K562 (cell line): ENCODE results near the gene FOCAD. TPM values are rescaled to one million over a fixed set of nuclear protein-coding genes. Genes with fewer than 3 reads are reported as not detected.

Source experiments
- ATAC-seq: fragments of 200-7000 bp; cut with Tn5 transposase; 3 replicates; pipeline ENCODE4 v1.9.1; 2020; ENCODE audit warnings: moderate library complexity
- BruUV-seq: library from RNA; stranded (reverse); fragments of 400-500 nt; replicated peaks from 2 replicates; lab custom pipeline; 2021; lab: Mats Ljungman, UMichigan
- CTCF ChIA-PET: fragments of 300-600 bp; formaldehyde crosslinking; extraction: SDS; loops from one replicate; lab custom pipeline; 2021; ENCODE audit warnings: low intra/inter-chr PET ratio; lab: Yijun Ruan, JAX
- POLR2A ChIA-PET: fragments of 300-600, 350-650 bp; sonication (Branson Sonifier 250); formaldehyde crosslinking; extraction: SDS; loops from one replicate; lab custom pipeline; 2021; ENCODE audit warnings: antibody characterized with exemption, inconsistent platforms; lab: Yijun Ruan, JAX
- DNase-seq, 4 experiments: peaks; one replicate each; pipeline versions ENCODE4 v3.0.0 to v3.0.0-alpha.2; 2011 to 2018; ENCODE audit warnings: low spot score in 3 of 4, mixed read lengths in 3 of 4; ENCODE audit errors: extremely low read depth in 1 of 4
- FAIRE-seq: peaks from 2 replicates; lab custom pipeline; 2011; peaks lifted over from hg19 to GRCh38; lab: Jason Lieb, UNC
- H2AFZ ChIP-seq: 2 replicates; pipeline ENCODE4 v1.6.0; 2011; ENCODE audit warnings: low read depth, low read length, control low read depth, inconsistent platforms
- H3K27ac ChIP-seq: fragments of 200-600 bp; 3 replicates; pipeline ENCODE4 v1.8.0; 2011; ENCODE audit warnings: low read depth, mild to moderate bottlenecking, control low read depth, inconsistent platforms, low read length, moderate library complexity, mixed read lengths; ENCODE audit errors: extremely low read depth
- H3K27me3 ChIP-seq, 2 experiments: fragments of 300-600 bp in 1 of 2; 2 replicates in 1 of 2; 3 replicates in 1 of 2; pipeline versions ENCODE4 v1.6.0 to v1.8.0; 2011; ENCODE audit warnings: inconsistent platforms in 2 of 2, low read length in 2 of 2, mild to moderate bottlenecking in 1 of 2, mixed read lengths in 1 of 2, moderate library complexity in 1 of 2; ENCODE audit not compliant: control insufficient read depth in 2 of 2, insufficient read depth in 2 of 2
- H3K36me3 ChIP-seq: fragments of 300-600 bp; 3 replicates; pipeline ENCODE4 v1.8.0; 2011; ENCODE audit warnings: mild to moderate bottlenecking, low read length, inconsistent platforms; ENCODE audit not compliant: control insufficient read depth, insufficient read depth
- H3K4me1 ChIP-seq, 2 experiments: fragments of 200-600 bp in 1 of 2; replicated peaks in 1 of 2; 2 replicates in 1 of 2; 3 replicates in 1 of 2; pipeline versions ENCODE4 v1.5.1 to v1.8.0; 2011; ENCODE audit warnings: inconsistent platforms in 2 of 2, low read length in 2 of 2, mild to moderate bottlenecking in 1 of 2, mixed read lengths in 1 of 2, moderate library complexity in 1 of 2; ENCODE audit not compliant: control insufficient read depth in 2 of 2, insufficient read depth in 2 of 2
- H3K4me2 ChIP-seq: 2 replicates; pipeline ENCODE4 v1.6.1; 2011; ENCODE audit warnings: low read length, control low read depth, inconsistent platforms, mixed read lengths; ENCODE audit not compliant: insufficient read depth
- H3K4me3 ChIP-seq: fragments of 200-600 bp; sonication (generic), shearing (Covaris generic); 2 replicates; pipeline ENCODE4 v1.5.1; 2016; ENCODE audit warnings: control low read depth, inconsistent platforms
- H3K79me2 ChIP-seq: fragments of 200-600 bp; 3 replicates; pipeline ENCODE4 v1.8.0; 2011; ENCODE audit warnings: low read length, inconsistent platforms; ENCODE audit not compliant: control insufficient read depth, insufficient read depth
- H3K9ac ChIP-seq, 2 experiments: 2 replicates each; pipeline versions ENCODE4 v1.6.0 to v1.6.1; 2011; ENCODE audit warnings: low read depth in 2 of 2, low read length in 2 of 2, control low read depth in 1 of 2, inconsistent platforms in 1 of 2, mild to moderate bottlenecking in 1 of 2, mixed read lengths in 1 of 2; ENCODE audit not compliant: insufficient read depth in 1 of 2
- H3K9me1 ChIP-seq: one replicate; pipeline ENCODE4 v1.6.0; 2011; ENCODE audit warnings: inconsistent platforms, mild to moderate bottlenecking, low read length, moderate library complexity; ENCODE audit not compliant: control insufficient read depth, insufficient read depth
- H3K9me3 ChIP-seq: replicated peaks from 2 replicates; pipeline ENCODE4 v1.5.1; 2011; ENCODE audit warnings: low read depth, low read length, inconsistent platforms; ENCODE audit not compliant: control insufficient read depth, insufficient read depth
- H4K20me1 ChIP-seq: replicated peaks from 2 replicates; pipeline ENCODE4 v1.6.1; 2011; ENCODE audit warnings: low read length, inconsistent platforms, mixed read lengths; ENCODE audit not compliant: control insufficient read depth, insufficient read depth
- ARHGAP35 ChIP-seq: fragments of 450-650 bp; IDR thresholded peaks from 2 replicates; pipeline ENCODE4 v1.6.1; 2018; ENCODE audit not compliant: partially characterized antibody
- ARID3B ChIP-seq: fragments of 250-450 bp; sonication (Bioruptor Pico); IDR thresholded peaks from 2 replicates; pipeline ENCODE4 v1.4.0; 2020; ENCODE audit warnings: borderline replicate concordance
- IFI16 ChIP-seq: fragments of 250-450 bp; sonication (Bioruptor Pico); IDR thresholded peaks from 2 replicates; pipeline ENCODE4 v2.1.2; 2022; ENCODE audit warnings: mild to moderate bottlenecking, inconsistent platforms
- IRF1 ChIP-seq: sonication (generic); formaldehyde crosslinking; IDR thresholded peaks from 2 replicates; pipeline ENCODE4 v1.8.0; 2022; ENCODE audit warnings: missing genetic modification reagents, mild to moderate bottlenecking, borderline replicate concordance
- KAT7 ChIP-seq: sonication (generic); formaldehyde crosslinking; IDR thresholded peaks from 2 replicates; pipeline ENCODE4 v1.8.0; 2022; ENCODE audit warnings: missing genetic modification reagents, mild to moderate bottlenecking, borderline replicate concordance
- NUFIP1 ChIP-seq: fragments of 450-650 bp; IDR thresholded peaks from 2 replicates; pipeline ENCODE4 v1.6.1; 2018; ENCODE audit not compliant: partially characterized antibody
- TAF9B ChIP-seq: fragments of 450-650 bp; IDR thresholded peaks from 2 replicates; pipeline ENCODE4 v1.6.1; 2018; ENCODE audit warnings: mild to moderate bottlenecking; ENCODE audit not compliant: partially characterized antibody
- WHSC1 ChIP-seq: IDR thresholded peaks from one replicate; pipeline ENCODE4 v1.6.1; 2012; ENCODE audit warnings: low read length, control low read depth, inconsistent platforms
- ZFP1 ChIP-seq: fragments of 450-650 bp; formaldehyde crosslinking; IDR thresholded peaks from 2 replicates; pipeline ENCODE4 v1.4.0; 2020; ENCODE audit warnings: mild to moderate bottlenecking, mixed read lengths
- ZNF263 ChIP-seq: sonication (generic); formaldehyde crosslinking; IDR thresholded peaks from 2 replicates; pipeline ENCODE4 v1.8.0; 2022; ENCODE audit warnings: mild to moderate bottlenecking, missing genetic modification reagents, borderline replicate concordance
- WGBS: fragments of 100-300 bp; shearing (Covaris generic); methylation state at CpG from one replicate; pipeline ENCODE4 v1.1.6; 2016; ENCODE audit warnings: low coverage, mixed read lengths; ENCODE audit not compliant: insufficient coverage; ENCODE audit errors: missing lambda C conversion rate; 5-methylcytosine and 5-hydroxymethylcytosine counted together
- in situ Hi-C: fragments of 300-500 bp; cut with MboI; formaldehyde crosslinking; loops from 4 replicates; pipeline ENCODE4 v1.15.0; 2018; ENCODE audit warnings: inconsistent platforms, mixed read lengths
- intact Hi-C: fragments of 100-400 bp; cut with micrococcal nuclease; formaldehyde crosslinking; loops from 2 replicates; pipeline ENCODE4 v1.14.2; 2022
- polyA plus RNA-seq, 8 experiments: library from polyadenylated mRNA; depleted of rRNA in 4 of 8; stranded (reverse) in 5 of 8; unstranded in 3 of 8; fragments of >200 nt; fragmentation: Nextera tagmentation in 2 of 8; fragmentation: Illumina TruSeq in 1 of 8; extraction: Ambion mirVana in 2 of 8; extraction: Trizol in 1 of 8; gene quantifications; 2 replicates each; pipeline versions ENCODE4 v1.2.1 to v1.2.3, GENCODE V29; 2011 to 2014; ENCODE audit warnings: inconsistent platforms in 1 of 8, missing spikeins in 1 of 8
- total RNA-seq, 7 experiments: library from RNA; depleted of rRNA in 6 of 7; stranded (reverse); fragments of >200 nt in 6 of 7; fragmentation: Illumina TruSeq in 2 of 7; extraction: Trizol in 2 of 7; gene quantifications; 2 replicates each; pipeline versions ENCODE4 v1.2.1 to v1.2.3, GENCODE V29; 2011 to 2021; ENCODE audit warnings: low replicate concordance in 1 of 7
- TF ChIP-seq, protein P1 (sequence below): fragments of 200-800 bp; sonication (Bioruptor generic); IDR thresholded peaks from 2 replicates; pipeline ENCODE4 v1.6.1; 2017; ENCODE audit warnings: missing genetic modification characterization, missing compliant biosample characterization

FOCAD gene
- total and polyA plus RNA-seq, 9 of the 15 experiments (the other 6 are each of a cell fraction or from before 2014, with no cell fraction given) = 0.13 to 2.4 (median 1.6) TPM

GRCh38 chr9:20770947-20771346 lies 86.9 kb downstream of the FOCAD start (continued):
- TF ChIP-seq KAT7 (CRISPR knock-in tag) (no peak), ARHGAP35 (no peak), NUFIP1 (no peak), IFI16 (CRISPR knock-in tag) (no peak), TAF9B (no peak)

DNA sequence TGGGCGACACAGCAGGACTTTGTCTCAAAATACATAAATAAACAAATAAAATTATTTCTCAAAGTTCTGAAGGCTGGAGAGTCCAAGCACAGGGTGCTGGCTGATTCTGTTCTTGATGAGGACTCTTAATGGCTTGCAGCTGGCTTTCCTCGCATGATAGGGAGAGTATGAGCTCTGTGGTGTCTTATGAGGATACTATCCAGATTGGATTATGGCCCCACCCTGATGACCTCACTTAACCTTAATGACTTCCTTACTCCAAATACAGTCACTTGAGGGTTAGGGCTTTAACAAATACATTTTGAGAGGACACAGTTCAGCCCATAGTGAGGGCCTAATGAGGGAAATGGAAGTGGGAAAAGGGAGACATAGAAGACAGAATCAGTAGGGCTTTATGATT lies 87.7 kb downstream of the FOCAD start:
- no peaks in the 10 kb centered on the region for H3K79me2 ChIP-seq
- no peak overlapping the region for H2AFZ ChIP-seq
- CTCF ChIA-PET = no interaction called here
- WGBS = no CpG with 5 or more reads among the region's 2 CpGs
- no peak overlapping the region for H3K9ac ChIP-seq
- no peaks in the 10 kb centered on the region for H3K9me3 ChIP-seq
- ATAC-seq (no peak), DNase-seq (no peak), FAIRE-seq (no peak)
- H3K4me1 ChIP-seq = no peaks in the 10 kb centered on the region
- BruUV-seq = no TSS peak
- intact Hi-C loops (no loop called here), in situ Hi-C loops (no loop called here)
- H3K4me3 ChIP-seq = no peak overlapping the region
- no peaks in the 10 kb centered on the region for H3K9me1 ChIP-seq
- POLR2A ChIA-PET = no interaction called here
- no peaks in the 10 kb centered on the region for H3K27me3 ChIP-seq
- no peaks in the 10 kb centered on the region for H4K20me1 ChIP-seq
- TF ChIP-seq, protein P1, sequence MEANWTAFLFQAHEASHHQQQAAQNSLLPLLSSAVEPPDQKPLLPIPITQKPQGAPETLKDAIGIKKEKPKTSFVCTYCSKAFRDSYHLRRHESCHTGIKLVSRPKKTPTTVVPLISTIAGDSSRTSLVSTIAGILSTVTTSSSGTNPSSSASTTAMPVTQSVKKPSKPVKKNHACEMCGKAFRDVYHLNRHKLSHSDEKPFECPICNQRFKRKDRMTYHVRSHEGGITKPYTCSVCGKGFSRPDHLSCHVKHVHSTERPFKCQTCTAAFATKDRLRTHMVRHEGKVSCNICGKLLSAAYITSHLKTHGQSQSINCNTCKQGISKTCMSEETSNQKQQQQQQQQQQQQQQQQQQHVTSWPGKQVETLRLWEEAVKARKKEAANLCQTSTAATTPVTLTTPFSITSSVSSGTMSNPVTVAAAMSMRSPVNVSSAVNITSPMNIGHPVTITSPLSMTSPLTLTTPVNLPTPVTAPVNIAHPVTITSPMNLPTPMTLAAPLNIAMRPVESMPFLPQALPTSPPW = no peak
- no peak for TF ChIP-seq ARID3B (CRISPR knock-in tag)
- TF ChIP-seq IRF1 (CRISPR knock-in tag) = no peak
- TF ChIP-seq ZFP1 (CRISPR knock-in tag) = no peak
- TF ChIP-seq ZNF263 = no peak
- TF ChIP-seq WHSC1 = no peak
- no peaks in the 10 kb centered on the region for H3K36me3 ChIP-seq
- H3K27ac ChIP-seq = no peak overlapping the region
- H3K4me2 ChIP-seq = no peak overlapping the region
